ENCODE measurements around the gene RHOT2.
"Not testable (repeated sequence)": the region's sequence is repeated elsewhere in the genome, so short reads cannot be mapped to it uniquely, and the experiment has no call there.

The RHOT2 gene

DNA sequence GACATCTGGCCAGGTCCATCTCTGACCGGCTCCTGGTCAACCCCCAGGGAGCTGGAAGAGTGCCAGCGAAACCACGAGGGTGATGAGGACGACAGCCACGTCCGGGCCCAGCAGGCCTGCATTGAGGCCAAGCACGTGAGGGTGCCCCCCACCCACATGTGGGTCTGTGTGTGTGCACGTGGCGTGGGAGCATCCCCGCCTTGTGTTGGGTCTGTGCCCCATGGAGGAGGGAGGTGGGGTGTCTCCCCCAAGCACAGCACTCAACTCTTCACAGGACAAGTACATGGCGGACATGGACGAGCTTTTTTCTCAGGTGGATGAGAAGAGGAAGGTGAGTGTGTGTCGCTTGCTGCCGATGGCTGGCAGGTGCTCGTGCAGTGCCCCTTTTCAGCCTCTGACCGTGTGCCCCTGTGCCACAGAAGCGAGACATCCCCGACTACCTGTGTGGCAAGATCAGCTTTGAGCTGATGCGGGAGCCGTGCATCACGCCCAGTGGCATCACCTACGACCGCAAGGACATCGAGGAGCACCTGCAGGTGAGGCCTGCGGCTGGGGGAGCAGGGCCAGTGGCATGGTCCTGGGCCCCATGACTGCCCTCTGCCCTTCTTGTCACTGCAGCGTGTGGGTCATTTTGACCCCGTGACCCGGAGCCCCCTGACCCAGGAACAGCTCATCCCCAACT lies 14.0 kb downstream of the RHOT2 start:
- DNase-seq (ENCODE audit: low read depth in 2 of 2) = no peak

DNA sequence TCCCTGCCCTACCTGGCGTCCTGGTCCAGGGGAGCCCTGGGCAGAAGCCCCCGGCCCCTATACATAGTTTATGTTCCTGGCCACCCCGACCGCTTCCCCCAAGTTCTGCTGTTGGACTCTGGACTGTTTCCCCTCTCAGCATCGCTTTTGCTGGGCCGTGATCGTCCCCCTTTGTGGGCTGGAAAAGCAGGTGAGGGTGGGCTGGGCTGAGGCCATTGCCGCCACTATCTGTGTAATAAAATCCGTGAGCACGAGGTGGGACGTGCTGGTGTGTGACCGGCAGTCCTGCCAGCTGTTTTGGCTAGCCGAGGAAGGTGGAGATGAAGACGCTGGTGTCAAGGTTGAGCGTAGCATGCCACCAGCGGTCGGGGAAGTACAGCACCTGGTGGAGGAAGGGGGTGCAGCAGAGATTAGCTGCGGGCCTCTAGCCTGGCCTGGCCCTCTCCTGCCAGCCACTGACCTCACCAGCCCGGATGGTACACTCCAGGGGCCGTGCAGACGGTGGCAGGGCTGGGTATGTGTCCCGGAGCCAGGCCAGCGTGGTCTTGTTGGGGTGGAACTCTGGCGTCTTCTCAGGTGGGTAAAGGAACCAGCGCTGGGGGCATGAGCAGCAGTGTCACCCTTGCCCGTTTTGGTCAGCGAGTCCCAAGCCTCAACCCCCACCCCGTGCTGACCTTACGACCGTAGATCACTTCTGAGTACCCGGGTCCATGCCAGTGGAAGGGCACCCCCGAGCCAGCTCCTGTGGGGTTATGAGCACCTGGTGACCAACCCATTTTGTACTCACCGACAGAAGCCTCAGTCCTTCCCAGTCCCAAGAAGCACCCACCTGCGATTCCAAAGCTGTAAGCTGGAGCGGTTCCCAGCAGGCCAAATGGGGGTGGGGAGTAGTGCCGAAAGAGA lies 14.8 kb downstream of the RHOT2 start:
- no peak for DNase-seq (ENCODE audit: low read depth in 2 of 2)

DNA sequence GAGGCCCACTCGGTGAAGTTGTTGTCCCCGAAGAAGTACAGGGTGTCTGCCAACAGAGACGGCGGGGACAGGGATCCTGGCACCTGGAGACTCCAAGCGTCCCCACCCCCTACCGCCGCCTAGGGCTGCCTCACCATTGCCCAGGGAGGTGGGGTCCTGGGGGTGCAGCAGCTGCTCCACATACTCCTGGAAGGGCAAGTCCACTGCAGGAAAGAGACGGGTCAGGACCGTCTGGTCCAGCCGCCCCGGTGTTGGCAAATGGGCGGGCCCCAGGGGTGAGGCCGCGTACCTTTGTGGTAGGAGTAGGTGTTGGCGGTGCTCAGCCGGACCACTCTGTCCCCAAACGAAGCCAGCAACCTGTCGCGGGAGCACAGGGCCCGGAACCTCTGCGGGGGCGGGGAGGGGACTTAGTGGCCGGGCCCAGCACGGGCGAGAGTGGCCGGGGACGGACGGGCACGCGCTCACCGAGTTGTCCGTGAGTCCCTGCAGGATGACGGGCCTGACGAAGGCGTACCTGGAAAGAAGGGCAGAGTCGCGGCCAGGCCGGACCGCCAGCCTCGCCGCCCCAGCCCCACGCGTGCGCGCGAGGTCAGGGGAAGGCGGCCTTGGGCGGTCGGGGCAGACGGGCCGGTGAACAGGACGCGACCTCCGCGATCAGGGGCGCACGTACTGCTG lies 15.6 kb downstream of the RHOT2 start:
- no peak for DNase-seq (ENCODE audit: low read depth in 2 of 2)

DNA sequence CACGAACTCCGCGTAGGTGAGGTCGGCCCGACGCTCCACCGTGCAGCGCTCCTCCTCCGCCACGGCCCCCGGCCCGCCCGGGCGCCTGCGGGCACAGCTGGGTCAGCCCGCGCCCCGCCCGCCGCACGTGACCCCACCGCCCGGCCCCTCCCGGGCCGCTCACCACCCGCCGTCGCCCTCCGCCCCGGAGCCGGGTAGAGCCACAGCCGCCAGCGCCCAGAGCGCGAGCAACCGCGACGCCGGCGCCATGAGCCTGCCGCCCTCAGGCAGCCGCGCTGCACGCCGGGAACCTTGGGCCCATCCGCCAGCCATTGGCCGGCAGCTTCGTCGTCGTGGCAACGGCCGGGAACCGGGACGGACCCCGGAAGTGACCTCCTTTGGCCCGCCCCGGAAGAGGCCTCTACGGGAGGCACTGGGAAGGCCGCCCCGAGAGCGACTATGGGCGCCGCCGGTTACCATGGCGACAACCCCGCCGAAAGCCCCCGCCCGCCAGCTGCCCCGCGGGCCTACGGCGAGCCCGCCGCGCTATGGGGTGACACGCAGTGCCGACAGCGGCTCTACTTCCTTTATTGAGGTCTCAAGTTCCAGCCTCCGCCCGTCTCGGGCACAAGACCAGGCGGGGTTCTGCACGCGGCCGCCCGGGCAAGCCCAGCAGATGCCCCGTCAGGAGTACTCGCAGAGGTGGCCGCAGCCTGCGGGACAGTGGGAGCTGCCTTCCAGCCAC lies 16.3 kb downstream of the RHOT2 start, which contains the start of gene JMJD8:
Gene JMJD8 (minus strand): TSS at position 264 of the 724 bp plus-strand sequence. CDS start 15 bp downstream, at position 249.
- DNase-seq (ENCODE audit: low read depth in 2 of 2) = peak; percentile 89 to 97

DNA sequence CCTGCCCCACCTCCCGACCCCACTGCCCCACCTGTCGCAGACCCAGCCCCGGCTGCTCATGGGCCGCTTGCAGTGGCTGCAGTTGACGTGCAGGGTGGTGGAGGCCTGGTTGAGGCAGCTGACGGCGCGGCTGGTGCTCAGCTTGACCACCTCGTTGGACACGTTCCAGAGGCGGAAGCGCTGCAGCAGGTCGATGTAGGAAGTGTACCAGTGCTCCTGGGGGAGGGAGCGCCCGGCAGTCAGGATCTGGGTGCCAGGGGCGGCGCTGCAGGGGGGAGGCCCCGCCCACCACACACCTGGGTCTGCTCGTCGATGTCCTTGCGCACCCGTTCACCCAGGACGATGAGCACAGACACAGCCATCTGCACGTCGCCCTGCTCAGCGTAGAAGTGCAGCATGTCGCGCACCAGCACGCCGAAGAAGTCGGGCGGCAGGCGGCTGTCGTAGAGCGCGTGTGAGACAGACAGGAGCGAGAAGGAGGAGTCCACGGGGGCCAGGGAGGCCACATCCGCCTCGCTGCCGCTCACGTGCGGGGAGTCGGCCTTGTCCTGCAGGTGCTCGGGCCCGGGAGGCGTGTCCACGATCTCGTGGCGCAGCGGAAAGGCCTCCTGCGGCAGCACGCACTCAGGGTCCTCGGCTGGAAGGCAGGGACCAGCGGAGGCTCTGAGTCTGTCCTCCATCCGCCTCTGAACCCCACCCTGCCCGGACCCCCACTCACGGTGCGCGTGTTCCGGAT lies 17.2 kb downstream of the RHOT2 start:
- no peak for DNase-seq (ENCODE audit: low read depth in 2 of 2)

- no peak for DNase-seq (ENCODE audit: low read depth in 2 of 2)
These were observed 18.0 kb downstream of the RHOT2 start for GRCh38 chr16:685967-686366.

- no peak for DNase-seq (ENCODE audit: low read depth in 2 of 2)
These were observed 18.7 kb downstream of the RHOT2 start for GRCh38 chr16:686459-687260.

- no peak for DNase-seq (ENCODE audit: low read depth in 2 of 2)
These were observed 19.6 kb downstream of the RHOT2 start for GRCh38 chr16:687499-687898.

DNA sequence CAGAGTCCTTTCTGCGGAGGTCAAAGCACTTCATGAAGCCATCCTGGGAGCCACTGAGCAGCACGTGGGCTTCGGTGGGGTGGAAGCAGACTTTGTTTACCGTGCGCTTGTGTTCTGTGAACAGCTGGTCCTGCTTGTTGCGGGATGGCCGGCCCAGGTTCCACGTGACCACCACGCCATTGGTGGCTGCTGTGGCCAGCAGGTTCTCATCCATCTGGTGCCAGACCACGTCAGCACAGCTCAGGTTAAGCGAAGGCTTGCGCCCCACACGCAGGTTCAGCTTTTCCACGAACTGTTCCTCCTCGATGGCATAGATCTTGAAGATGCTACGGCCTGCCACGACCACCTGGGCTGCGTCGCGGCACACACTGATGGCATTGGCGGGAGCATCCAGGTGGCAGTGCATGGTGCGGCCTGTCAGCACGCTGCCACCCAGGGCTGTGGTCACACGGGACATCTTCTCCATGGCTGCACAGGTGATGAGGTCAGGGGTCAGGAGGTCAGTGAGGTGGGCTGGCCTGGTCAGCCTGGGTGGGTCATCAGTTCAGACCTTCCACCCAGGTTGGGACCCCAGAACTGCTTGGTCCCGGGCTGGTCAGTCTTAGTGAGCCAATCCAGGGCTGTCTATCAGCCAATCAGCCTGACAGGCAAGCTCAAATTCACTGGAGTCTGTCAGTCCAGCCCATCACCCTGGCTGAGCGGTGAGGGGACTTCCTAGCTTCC lies 21.4 kb downstream of the RHOT2 start:
- no peak for DNase-seq (ENCODE audit: low read depth in 2 of 2)

DNA sequence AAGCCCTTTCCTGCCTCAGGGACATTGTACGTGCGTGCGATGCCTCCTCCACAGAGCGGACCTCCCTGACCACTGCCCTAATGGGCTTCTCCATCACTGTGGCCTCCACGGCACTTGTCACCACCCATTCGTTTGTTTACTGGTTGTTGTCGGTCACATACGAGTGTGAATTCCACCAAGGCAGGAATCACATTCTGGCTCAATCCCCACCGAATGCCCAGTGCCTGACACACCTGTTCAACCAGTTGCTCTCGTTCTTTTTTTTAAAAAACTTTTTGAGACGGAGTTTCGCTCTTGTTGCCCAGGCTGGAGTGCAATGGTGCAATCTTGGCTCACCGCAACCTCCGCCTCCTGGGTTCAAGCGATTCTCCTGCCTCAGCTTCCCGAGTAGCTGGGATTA lies 23.3 kb downstream of the RHOT2 start:
- not testable (repeated sequence) for DNase-seq (ENCODE audit: low read depth in 2 of 2)

- no peak for DNase-seq (ENCODE audit: low read depth in 2 of 2)
These were observed 24.6 kb downstream of the RHOT2 start for GRCh38 chr16:692356-693108.

DNA sequence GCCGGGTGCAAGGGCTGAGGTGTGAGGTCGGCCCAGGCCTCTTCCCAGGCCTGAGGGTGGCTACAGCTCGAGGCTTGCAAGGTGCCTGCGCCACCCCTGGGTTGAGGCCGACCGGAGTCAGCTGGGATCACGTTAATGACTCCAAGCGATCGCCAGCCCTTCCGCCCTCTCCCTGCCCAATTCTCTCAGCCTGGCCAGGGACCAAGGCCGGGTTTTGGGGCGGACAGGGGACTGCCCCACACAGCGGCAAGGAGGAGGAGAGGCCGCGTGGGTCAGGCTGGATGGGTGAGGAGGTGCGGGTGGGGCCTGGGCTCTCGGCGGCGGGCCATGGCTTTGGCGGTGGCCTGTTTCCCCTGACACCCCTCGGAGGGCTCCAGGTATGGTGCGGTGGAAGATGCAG lies 25.4 kb downstream of the RHOT2 start:
- DNase-seq (ENCODE audit: low read depth in 2 of 2) = no peak

DNA sequence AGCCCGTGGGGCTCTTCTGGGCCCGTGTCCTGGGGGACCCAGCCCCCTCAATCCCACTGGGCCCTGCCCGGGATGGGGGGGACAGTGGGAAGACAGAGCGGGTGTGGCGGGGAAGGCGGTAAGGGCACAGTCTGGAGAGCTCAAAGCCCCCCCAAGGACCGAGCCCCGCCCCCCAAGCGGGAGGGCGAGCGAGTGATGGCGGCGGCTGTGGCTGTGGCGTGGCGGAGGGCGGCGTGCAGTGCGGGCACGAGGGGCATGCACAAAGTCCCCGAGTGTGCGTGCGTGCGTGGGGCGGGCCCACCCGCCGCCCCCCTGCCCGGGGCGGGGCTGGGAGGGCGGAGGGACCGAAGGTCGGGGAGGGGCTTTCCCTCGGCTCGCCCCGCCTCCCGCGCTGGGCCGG lies 25.8 kb downstream of the RHOT2 start:
- peak in 1 of 2 donors; percentile 53 for DNase-seq (ENCODE audit: low read depth in 2 of 2)

GRCh38 chr16:694187-694862 lies 26.4 kb downstream of the RHOT2 start:
- DNase-seq (ENCODE audit: low read depth in 2 of 2) = no peak

- no peak for DNase-seq (ENCODE audit: low read depth in 2 of 2)
These were observed 27.0 kb downstream of the RHOT2 start for GRCh38 chr16:694863-695354.

- peak in 1 of 2 donors; percentile 62 for DNase-seq (ENCODE audit: low read depth in 2 of 2)
These were observed 27.6 kb downstream of the RHOT2 start for GRCh38 chr16:695355-696089.
